NCI-H1930 (cell line): ENCODE measurements around the gene PDGFRB.

Experiments
- DNase-seq, 2 experiments: peaks; one replicate each; lab custom pipeline; 2025; lab: John Stamatoyannopoulos, UW

Gene PDGFRB

DNA sequence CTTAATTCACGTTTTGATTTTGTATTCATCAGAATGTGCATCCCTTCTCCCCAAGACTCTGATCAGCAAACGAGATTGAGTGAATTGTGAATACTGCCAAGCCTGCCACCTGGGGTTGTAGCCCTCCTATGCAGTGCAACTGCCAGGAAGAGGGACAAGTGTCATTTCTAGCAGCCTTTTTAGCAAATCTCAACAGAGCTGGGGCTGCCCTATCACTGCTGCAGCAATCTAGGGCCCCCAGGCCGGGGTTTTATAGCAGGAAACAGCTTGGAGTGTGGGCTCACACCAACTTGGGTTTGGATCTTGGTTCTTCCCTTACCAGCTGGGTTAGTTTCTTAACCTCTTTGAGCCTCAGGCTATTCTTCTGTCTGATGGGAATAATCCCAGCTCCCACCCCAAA lies 73.3 kb downstream of the PDGFRB start:
- DNase-seq, result no peak

DNA sequence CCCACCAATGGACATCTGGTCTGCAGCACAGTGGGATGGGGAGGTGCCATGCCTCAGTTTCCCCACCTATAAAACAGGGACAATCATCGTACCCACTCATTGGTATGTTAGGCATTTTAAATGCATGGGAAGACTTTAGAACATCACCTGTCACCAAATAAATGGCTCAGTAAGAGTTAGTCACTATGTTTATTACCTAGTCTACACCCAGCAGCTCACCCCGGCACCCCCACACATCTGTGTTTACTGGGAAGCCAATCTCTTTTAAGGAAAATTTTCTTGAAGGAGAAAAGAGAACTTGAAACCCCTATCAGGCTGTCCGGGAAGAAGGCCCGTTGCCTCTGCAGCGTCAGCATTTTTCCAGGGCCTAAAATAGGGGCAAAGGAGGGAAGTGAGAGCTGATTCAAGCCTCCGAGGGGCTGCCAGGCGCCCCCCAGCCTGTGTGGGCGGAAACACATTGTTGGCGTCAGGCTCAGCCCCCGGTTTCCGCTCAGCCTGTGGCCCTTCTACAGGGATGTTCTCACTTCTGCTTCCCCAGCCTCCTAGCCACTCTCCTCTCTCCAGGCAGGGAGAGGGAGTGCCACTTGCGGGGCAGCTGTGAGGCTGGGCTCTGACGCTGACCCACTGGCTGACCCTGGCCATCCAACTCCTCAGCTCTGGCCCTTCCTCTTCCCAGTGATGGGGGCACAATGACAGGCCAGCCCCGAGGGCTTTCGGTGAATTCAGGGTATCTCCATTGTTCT lies 73.9 kb downstream of the PDGFRB start:
- DNase-seq, result no peak

DNA sequence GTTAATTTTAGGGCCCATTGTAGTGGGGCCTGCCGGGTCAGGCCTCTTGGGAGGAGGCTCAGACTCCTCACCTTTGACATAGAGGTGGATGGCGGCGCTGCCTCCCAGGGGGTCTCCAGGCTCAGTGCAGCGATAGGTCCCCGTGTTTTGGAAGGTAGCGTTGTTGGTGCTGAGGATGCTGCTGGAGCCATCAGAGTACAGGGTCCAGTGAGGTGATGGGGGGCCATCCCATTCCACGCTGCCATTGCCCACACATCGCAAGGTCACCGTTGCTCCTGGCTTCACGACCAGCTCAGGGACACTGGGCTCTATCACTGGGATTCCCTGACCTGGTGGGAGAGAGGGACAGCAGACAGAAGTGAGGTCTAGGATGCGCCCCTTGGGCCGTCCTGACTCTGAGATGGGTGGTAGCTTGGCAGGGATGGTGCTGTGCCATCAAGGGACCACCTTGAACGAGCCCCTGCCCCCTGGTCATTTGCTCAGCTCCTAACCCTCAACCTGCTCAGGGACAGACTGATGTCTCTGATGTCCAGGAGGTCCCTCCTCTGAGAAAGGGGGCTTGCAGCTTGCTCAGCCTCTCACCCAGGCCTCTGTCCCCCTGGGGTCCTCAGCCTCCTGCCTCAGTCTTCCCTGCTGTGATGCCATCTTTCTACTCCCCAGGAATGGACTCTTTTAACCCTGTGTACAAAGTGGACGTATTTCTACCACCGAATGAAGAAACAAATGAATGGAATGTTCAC lies 74.8 kb downstream of the PDGFRB start:
- DNase-seq, result no peak

DNA sequence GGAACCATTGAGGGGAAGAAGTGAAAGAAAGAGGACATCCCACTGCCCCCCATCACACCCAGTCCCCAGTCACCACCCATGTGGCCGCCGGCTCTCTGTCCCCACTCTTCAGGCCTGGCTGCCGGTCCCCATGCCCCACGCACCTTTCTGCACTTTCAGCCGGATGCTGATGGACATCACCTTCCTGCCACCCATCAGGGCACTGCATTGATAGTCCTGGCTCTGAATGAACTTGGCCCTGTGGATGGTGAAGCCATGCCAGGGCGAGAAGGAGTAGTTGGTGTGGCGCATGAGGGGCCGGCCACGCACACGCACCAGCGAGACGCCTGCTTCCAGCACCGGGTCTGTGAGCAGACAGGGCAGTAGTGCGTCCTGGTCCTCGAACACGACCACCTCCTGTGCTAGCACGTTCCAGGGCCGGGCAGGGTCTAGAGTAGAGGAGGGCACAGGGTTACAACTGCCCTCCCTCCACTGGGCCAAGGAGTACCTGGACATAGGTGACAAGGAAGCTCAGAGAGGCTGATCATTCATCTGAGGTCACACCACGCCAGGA lies 75.7 kb downstream of the PDGFRB start:
- no peak for DNase-seq

DNA sequence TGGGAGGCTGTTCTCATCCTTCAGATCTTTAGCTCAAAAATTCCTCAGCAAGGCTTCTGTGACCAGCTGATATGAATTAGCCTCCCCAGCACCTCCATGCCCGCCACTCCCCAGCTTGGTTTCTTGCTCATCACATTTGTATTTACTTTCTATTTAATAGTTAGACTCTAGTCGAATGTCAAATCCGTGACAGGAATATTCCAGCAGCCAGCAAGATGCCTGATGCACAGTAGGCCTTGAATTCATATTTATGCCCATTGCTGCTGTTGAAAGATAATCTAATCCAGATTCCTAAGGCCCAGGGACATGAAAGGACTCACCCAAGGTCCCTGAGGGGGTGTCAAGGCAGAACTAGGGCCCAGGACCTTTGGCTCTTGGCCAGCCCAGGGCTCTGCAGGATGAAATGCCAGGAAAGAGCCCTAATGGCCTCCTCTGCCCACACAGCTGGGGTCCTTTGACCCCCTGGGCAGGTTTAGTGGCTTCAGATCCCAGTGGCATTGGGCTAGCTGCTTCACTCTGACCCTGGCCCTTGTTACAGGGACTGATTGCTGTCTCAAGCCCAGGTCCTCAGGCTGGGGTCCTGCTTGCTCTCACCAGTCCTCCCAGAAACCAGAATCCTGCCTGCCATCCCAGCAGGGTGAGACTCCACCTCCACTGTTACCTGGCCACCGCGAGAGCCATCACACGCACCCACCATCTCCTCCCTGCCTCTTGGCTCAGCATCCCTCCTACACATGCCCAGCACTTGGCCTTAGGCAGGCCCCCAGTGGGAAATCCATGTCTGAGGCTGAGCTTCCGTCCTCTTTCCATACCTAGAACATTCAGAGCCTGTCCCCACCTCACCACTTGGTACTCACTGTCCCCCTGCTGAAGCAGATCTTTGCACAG lies 76.6 kb downstream of the PDGFRB start:
- no peak for DNase-seq

DNA sequence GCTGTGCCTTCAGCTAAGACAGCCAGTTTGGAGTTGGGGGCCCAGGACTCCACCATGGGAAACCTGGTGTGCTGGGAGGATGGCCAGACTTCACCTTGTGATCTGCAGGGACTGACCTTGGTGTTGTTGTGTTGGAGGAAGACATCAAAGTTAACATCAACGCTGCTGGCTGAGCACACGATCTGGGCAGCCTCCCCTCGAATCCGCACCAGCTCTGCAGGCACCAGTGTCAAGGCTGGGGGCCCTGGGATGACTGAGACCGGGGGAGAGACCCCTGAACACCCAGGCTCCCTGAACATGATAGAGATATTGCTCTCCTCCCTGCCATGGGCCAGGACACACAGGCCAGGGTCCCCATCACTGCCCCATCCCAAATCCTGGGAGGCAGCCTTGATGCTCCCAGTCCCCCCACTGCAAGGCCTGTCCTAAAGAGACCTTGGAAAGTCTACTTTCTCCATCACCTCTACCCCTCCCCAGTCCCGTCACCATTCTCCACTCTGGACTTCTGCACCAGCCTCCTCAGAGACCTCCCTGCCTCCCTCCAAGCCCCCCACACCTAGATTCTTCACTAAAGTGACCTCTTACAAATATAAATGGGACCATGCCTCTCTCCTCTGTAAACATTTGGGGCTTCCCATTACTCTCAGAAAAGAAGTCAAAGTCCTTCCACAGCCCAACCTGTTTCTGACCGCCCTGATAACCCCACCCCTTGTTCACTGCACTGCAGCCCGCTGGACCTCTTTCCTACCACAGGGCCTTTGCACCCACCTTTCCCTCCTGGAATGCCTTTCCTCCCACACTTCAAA lies 77.4 kb downstream of the PDGFRB start:
- DNase-seq, result no peak

DNA sequence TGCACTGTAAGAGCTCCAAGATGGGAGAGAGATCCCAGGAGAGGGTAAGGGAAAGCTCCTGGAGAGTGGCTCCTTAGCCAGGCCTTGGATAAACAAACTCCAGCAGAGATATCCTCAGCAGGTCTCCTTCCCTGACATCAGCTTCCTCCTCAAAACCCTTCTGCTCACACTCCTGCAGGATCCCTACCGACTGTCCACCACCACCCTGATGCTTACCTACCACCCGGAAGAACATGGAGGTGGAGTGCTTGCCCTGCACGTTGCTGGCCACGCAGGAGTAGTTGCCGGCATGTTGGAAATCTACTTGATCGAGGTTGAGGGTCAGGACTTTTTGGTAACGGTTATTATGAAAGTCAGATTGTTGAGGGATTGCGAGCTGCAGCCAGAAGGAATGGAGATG lies 78.6 kb downstream of the PDGFRB start:
- no peak for DNase-seq

DNA sequence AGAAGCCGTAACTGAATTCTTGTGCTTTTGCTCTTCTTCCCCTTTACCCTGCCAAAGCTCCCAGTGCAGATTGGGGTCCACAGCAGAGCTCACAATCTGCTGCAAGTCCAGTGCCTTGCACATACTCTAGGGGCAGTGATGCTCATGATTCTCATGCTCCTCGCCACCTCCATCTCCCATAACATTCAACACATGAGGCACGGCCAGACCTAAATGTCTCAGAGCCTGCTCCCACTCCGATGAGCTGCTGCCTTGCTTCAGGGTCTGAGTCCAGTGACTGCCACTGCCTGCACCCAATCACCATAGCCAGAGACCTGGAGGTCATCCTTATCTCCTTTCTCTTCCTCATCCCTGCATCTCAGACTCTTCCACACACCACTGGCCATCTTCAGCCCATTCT lies 79.8 kb downstream of the PDGFRB start:
- no peak for DNase-seq

DNA sequence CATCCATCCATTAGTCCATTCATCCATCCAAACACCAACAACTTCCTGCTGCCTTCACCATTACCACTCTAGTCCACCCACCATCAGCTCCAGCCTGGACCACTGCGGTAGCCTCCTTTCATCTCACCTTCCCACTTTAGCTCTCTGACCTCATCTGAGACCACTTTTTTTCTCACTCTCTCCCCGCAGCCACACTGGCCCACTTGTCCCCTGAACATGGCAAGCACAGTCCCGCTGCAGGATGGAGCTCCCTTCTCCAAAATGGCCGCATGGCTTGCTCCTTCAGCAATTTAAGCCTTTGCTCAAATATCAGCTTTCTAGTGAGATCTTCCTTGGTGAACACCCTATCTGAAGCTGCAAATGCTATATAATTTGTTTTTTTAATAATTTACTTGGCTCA lies 80.4 kb downstream of the PDGFRB start:
- DNase-seq, result no peak

DNA sequence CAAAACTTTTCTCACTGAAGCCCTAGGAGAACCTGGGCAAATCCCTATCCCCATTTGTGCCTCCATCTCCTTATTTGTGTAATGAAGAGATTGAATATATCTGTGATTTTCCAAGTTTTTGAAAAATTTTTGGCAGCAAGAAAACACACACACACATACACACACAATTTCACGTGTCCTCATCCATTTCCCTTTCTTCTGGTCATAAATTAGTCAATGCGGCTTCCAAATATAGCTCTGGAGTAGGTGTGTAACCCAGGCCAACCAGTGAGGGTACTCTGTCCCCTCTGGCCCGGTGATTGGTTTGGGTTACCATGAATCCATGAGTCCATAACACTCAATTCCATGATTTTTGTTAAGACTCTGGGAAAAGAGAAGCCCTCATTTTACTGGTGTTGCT lies 82.0 kb downstream of the PDGFRB start:
- no peak for DNase-seq

DNA sequence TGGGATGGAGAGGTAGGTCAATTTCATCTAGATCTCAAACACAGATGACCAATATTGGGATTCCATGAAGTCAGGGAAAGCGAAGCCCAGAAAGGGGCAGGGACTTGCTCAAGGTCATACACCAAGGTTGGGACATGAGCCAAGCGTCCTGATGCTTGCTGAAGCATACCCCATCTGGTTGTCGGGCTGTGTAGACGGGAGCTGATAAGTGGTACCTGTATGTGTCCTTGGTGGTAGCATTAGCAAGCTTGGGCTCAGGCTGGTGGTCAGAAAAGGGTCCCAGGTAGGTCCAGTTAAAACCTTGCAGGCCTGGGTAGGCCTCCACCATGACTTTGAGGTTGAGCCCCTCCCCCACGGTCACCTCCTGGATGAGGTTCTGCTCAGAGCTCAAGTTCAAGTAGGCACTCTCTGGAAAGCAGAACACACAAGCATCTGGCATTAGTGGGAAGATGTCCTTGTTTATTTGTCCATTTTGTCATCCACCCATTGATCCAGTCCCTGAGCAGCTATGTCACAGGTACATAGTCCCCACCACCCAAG lies 82.5 kb downstream of the PDGFRB start:
- DNase-seq, result no peak

DNA sequence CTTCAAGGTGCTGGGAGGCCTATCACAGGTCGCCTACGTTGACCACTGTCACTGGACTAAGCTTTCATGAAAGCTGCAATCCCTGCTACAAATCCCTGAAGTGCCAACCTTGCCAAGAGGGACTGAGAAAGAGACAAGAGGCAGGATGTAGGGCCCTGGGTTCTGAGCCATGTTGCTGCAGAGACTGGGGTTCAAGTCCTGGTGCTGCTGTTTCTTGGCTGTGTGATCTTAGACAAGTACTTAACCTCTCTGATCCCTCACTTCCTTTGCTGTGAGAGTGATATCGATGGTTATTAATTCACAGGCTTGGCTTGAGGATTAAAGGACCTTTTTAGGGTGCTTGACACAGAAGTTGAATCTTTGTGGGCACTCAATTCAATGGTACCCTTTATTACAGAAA lies 84.8 kb downstream of the PDGFRB start:
- DNase-seq, result no peak

DNA sequence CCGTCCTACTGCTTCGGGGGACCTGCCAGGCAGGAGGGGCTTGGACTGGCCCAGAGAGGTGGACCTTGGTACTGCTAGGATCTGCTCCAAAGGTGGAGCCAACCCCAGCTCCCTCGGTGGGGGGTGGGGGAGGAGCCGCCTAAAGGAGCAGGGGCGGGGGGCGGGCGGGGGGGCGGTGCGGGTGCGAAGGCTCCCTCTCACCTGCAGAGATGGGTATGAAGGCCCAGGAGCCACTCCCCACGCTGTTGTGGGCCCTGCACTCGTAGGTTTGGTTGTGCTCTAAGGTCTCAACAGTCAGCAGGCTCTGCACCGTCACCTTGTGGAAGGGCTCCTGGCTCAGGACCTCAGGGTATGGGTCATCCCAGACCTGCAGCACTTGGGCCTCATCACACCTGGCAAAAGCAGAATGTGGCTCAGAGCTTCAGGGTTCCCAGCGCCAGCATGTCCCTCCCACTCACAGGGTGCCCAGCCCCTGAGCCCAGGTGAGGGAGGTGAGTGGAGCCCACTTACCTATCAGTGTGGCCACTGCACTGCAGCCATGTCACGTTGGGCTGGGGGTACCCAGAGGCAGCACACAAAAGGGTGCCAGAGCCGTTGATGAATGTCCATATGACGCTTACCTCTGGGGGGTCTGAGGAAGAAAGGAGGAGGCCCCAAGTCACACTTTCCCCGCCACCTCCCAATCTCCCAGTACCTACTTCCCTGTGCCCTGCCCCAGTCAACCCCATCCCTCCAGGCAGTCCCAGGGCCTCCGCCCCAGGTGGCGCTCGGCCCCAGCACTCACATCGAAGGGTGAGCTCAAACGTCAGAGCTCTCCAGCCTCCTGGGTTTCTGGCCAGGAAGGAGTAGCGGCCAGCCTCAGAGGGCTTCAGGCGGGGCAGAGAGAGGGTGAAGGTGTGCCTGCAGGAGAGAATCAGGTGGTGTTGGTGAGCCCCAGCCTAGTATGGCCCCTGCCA lies 85.7 kb downstream of the PDGFRB start:
- DNase-seq, result no peak

DNA sequence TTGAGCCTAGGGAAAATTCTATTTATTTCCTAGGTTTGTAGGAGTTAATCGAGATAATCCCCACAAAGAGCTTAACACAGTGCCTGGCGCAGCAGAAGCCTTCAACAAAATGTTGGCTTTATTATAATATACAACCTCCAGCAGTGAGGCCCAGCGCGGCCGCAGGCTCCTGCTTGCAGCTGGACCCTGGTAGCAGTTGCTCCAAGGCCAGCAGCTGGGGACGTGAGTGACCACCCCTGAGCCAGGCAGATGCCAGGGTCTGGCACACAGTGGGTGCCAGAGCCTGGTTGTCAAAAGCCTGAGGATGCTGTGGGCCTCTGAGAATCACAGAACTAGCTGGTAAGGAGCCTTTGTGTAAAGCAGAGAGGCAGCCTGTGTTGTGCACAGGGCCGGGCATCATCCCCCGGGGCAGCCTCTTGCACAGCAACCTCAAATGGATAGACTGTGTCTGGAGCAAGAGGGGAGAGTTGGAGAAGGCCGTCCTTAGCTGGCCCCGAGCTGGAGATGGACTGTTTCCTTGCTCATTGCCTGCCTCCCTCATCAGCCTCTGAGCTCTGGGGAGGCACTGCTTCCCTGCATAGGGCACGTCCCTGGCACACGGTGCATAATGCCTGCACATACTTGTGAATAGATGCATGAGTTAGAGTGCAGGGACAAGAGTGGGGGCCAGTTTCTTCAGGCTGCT lies 86.5 kb downstream of the PDGFRB start:
- no peak for DNase-seq

DNA sequence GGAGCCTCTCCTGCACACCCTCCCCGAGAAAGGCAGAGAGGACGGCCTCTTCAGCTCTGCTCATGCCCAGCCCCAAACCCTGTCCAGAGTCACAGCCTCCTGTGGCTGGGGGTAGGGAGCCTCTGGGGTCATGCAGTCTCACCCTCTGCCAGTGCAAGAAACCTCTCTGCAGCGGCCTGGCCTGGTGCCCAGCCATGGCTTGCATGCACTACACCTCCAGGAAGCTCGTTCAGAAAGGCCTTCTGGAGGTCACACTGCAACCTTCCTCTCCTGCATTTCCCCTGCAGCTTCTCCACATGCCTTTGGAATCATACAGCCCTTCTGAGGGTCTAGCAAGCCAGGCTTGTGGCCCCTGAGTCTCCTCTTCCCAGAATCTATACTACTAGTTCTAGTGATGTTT lies 87.2 kb downstream of the PDGFRB start:
- DNase-seq, result no peak

DNA sequence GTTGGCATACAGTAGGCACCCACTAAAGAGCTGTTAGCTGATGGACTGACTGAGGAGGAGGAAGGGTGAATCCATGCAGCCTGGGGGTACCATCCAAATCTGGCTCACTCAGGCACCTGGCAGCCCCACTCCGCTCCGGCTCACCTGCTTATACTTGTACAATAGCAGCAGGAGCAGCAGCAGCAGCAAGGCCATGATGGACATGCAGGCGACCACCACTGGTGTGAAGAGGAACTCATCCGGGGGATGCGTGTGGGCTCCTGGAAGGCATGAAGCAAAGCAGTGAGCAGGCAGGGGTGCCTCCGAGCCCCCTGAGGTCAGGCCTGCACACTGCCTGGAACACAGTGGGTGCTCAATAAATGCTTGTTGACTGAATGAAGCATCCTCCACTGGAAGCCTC lies 87.6 kb downstream of the PDGFRB start:
- DNase-seq, result no peak

DNA sequence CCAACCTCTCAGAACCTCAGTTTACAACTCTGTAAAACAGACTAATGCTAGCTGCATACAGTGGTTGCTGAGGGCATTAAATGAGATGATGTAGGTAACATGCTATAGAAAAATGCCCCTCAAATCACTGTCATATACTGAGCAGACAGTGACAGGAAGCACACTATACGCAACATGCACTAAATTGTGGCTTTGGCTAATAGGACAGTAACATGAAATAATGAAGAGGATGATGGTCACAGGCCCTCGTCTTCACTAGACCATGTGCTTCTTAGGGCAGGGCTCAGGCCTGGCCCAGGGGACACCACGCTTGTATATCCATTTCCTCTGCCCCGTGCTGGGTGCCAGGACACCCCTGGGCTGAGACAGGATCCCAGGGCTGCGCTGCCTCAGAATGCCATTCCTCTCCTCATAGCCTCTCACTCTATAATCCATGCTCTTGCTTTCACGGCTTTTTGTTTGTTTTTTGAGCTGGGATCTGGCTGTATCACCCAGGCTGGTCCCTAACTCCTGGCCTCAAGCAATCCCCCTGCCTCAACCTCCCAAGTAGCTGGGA lies 88.2 kb downstream of the PDGFRB start:
- no peak for DNase-seq

DNA sequence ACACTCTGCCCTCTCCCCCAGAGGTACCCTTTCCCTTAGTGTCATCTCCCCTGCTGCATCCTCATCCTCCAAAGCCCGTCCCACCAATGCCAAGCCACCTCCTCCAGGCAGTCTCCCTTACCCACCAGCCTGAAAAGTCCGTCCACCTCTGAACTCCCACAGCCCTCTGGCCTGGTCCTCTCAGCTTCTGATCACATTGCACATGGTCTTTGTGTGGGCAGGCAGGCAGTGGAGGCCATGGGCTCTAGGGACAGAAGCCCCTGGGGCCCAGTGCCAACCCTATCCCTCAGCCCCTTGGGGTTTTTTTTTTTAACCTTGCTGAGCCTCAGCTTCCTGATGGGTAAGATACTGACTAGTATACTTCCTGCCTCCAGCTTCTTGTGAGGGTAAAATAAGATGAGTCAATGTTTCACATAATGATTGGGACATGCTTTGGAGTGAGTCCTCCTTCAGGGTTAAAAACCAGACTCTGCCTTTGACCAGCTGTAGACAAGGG lies 88.7 kb downstream of the PDGFRB start:
- DNase-seq, result no peak

DNA sequence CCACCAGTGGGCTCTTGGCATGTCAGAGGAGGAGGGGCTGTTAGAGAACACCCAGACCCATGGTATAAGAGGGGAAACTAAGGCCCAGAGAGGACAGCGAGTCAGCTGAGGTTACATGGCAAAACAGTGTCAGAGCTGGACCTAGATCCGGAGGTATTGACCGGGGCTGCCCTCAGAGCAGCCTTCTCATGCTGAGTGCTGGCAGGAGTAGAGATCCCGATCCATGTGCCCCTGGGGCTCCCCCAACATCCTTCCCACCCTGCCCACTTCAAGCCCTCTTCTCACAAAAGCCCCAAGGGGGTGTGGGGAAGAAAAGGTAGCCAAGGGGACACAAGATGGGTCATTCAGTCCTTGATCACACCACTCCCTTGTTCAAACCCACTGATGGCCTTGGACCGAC lies 89.2 kb downstream of the PDGFRB start:
- DNase-seq, result no peak
